Measurements from ENCODE around the gene RABGAP1L.

DNA sequence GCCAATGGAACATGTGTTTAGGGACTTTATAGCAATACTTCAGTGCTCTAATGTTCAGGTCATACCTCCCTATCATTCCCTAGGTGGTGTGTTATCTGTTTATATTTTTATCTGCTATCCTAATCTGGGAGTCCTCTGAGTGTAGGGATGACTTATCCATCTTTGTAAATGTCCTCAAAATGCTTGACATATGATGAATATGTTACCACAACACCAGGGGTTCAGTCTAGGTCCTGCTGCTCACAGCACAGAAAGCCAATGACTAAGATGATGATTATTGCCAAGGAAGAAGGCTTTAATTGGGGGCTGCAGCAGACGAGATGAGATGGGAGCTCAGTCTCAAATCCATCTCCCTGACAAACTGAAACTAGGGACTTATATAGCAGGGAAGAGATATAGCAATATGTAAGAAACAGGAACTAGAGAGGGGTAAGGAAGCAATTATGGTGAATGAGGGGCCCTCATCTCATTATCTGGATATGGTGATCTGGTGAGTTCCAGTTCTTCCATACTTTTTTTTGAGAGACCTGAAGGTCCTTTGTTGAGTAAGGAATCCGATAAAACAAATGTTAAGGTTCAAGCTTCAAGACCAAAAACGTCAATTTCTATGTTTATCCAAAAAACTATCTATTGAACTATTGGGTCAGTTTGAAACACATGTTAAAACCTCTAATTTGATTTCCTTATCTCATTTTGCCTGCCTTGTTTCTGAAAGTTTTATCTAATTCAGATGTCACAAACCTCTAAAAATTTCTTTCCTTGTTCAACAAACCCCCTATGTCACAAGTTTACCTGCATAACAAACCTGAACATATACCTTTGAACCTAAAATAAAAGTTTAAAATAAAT is 583.7 kb downstream of the RABGAP1L start:
- TF ChIP-seq, protein P1, sequence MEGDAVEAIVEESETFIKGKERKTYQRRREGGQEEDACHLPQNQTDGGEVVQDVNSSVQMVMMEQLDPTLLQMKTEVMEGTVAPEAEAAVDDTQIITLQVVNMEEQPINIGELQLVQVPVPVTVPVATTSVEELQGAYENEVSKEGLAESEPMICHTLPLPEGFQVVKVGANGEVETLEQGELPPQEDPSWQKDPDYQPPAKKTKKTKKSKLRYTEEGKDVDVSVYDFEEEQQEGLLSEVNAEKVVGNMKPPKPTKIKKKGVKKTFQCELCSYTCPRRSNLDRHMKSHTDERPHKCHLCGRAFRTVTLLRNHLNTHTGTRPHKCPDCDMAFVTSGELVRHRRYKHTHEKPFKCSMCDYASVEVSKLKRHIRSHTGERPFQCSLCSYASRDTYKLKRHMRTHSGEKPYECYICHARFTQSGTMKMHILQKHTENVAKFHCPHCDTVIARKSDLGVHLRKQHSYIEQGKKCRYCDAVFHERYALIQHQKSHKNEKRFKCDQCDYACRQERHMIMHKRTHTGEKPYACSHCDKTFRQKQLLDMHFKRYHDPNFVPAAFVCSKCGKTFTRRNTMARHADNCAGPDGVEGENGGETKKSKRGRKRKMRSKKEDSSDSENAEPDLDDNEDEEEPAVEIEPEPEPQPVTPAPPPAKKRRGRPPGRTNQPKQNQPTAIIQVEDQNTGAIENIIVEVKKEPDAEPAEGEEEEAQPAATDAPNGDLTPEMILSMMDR (conservative IDR thresholded peaks at IDR 0.05) = no peak
- no peak for TF ChIP-seq ZFX (IDR thresholded peaks at IDR 0.05)

Measured in C4-2B (cell line).